Ovary (tissue), 3 donors: ENCODE data around the gene ACTL10.

ENCODE experiments used
- EP300 ChIP-seq: sonication (generic); formaldehyde crosslinking; IDR thresholded peaks from one replicate; pipeline ENCODE4 v1.6.1; 2017; ENCODE audit warnings: antibody characterized with exemption
- POLR2A ChIP-seq: fragments of 450-650 bp; IDR thresholded peaks from one replicate; pipeline ENCODE4 v1.6.1; 2017; ENCODE audit warnings: antibody characterized with exemption, mild to moderate bottlenecking, moderate library complexity
- TF ChIP-seq, protein P1 (sequence below), 3 donors: fragments of 450-650 bp in 2 of 3; fragments of 200-600 bp in 1 of 3; IDR thresholded peaks; one replicate each; pipeline versions ENCODE4 v1.5.1 to v1.8.0; 2016 to 2022; ENCODE audit warnings: antibody characterized with exemption in 3 of 3, mild to moderate bottlenecking in 1 of 3
- donor health status: DM: no; HTN: no; CAD: no.

GRCh38 chr20:33669873-33670640 lies 3.3 kb downstream of the ACTL10 start:
- TF ChIP-seq POLR2A (no peak), EP300 (no peak)
- TF ChIP-seq, protein P1, sequence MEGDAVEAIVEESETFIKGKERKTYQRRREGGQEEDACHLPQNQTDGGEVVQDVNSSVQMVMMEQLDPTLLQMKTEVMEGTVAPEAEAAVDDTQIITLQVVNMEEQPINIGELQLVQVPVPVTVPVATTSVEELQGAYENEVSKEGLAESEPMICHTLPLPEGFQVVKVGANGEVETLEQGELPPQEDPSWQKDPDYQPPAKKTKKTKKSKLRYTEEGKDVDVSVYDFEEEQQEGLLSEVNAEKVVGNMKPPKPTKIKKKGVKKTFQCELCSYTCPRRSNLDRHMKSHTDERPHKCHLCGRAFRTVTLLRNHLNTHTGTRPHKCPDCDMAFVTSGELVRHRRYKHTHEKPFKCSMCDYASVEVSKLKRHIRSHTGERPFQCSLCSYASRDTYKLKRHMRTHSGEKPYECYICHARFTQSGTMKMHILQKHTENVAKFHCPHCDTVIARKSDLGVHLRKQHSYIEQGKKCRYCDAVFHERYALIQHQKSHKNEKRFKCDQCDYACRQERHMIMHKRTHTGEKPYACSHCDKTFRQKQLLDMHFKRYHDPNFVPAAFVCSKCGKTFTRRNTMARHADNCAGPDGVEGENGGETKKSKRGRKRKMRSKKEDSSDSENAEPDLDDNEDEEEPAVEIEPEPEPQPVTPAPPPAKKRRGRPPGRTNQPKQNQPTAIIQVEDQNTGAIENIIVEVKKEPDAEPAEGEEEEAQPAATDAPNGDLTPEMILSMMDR (IDR thresholded peaks at IDR 0.05), result no peak
